ENCODE measurements around the gene NLK.

- no peak for TF ChIP-seq CTCF (conservative IDR thresholded peaks at IDR 0.05 in 1 of 2, IDR thresholded peaks at IDR 0.05 in 1 of 2; ENCODE audit: low read depth in 1 of 2, low read length in 2 of 2)
- TF ChIP-seq EZH2 (IDR thresholded peaks at IDR 0.05; ENCODE audit: low read length, missing control alignments) = no peak
Observed at GRCh38 chr17:28204244-28204643, 161.8 kb downstream of the NLK start.

Data from fibroblast of lung (primary cell).